ENCODE measurements around the gene CCNYL1.
"Not testable (repeated sequence)": the region's sequence is repeated elsewhere in the genome, so short reads cannot be mapped to it uniquely, and the experiment has no call there.

CCNYL1 gene

GRCh38 chr2:207743514-207743913 lies 32.1 kb downstream of the CCNYL1 start:
- DNase-seq = no peak

- DNase-seq = no peak
These were observed 32.6 kb downstream of the CCNYL1 start for GRCh38 chr2:207744050-207744449.

- DNase-seq = peak; percentile 74
These were observed 33.0 kb downstream of the CCNYL1 start for GRCh38 chr2:207744451-207744850.

- DNase-seq = peak; percentile 5
These were observed 34.7 kb downstream of the CCNYL1 start for GRCh38 chr2:207746131-207746530.

GRCh38 chr2:207747653-207748560 lies 36.5 kb downstream of the CCNYL1 start:
- peak; percentile 6 for DNase-seq

GRCh38 chr2:207748993-207749392 lies 37.6 kb downstream of the CCNYL1 start:
- no peak for DNase-seq

- DNase-seq = no peak
These were observed 38.4 kb downstream of the CCNYL1 start for GRCh38 chr2:207749873-207750272.

- peak; percentile 38 for DNase-seq
These were observed 38.9 kb downstream of the CCNYL1 start for GRCh38 chr2:207750345-207750744.

- no peak for DNase-seq
These were observed 39.4 kb downstream of the CCNYL1 start for GRCh38 chr2:207750876-207751275.

- DNase-seq = not testable (repeated sequence)
These were observed 42.2 kb downstream of the CCNYL1 start for GRCh38 chr2:207753688-207754087.

- no peak for DNase-seq
These were observed 43.3 kb downstream of the CCNYL1 start for GRCh38 chr2:207754498-207755383.

- no peak for DNase-seq
These were observed 46.6 kb downstream of the CCNYL1 start for GRCh38 chr2:207758025-207758424.

GRCh38 chr2:207759890-207760289 lies 48.5 kb downstream of the CCNYL1 start:
- no peak for DNase-seq

GRCh38 chr2:207760453-207760852 lies 49.0 kb downstream of the CCNYL1 start:
- no peak for DNase-seq

- DNase-seq = not testable (repeated sequence)
These were observed 50.0 kb downstream of the CCNYL1 start for GRCh38 chr2:207761426-207761825.

- no peak for DNase-seq
These were observed 50.7 kb downstream of the CCNYL1 start for GRCh38 chr2:207762146-207762545.

- no peak for DNase-seq
These were observed 52.0 kb downstream of the CCNYL1 start for GRCh38 chr2:207763303-207763917.

GRCh38 chr2:207764096-207764630 lies 52.7 kb downstream of the CCNYL1 start:
- no peak for DNase-seq

GRCh38 chr2:207765547-207765946 lies 54.1 kb downstream of the CCNYL1 start:
- DNase-seq = peak; percentile 57

- DNase-seq = peak; percentile 4
These were observed 54.7 kb downstream of the CCNYL1 start for GRCh38 chr2:207766041-207766551.

GRCh38 chr2:207766697-207767460 lies 55.4 kb downstream of the CCNYL1 start:
- DNase-seq = peak; percentile 53

All from DMS79 (cell line).